Retinal pigment epithelial cell (primary cell): ENCODE measurements around the gene NIBAN1.
A peak's percentile ranks its signal among the peaks of the same experiment; 100 is the strongest.

Experiments
- DNase-seq: peaks from one replicate; pipeline ENCODE4 v3.0.0-alpha.2; 2010; ENCODE audit warnings: low read depth
- H3K4me3 ChIP-seq: 2 replicates; pipeline ENCODE4 v1.5.1; 2011; ENCODE audit warnings: mild to moderate bottlenecking, low read length, control low read depth, moderate library complexity
- CTCF ChIP-seq: conservative IDR thresholded peaks from 2 replicates; pipeline ENCODE4 v1.5.1; 2011; ENCODE audit warnings: low read depth, low read length, control low read depth, inconsistent platforms

Gene NIBAN1

GRCh38 chr1:184987696-184988095 lies 13.4 kb upstream of the NIBAN1 start:
- no peak for DNase-seq
- H3K4me3 ChIP-seq = no peak overlapping the region
- TF ChIP-seq CTCF = no peak

- peak; percentile 46 for TF ChIP-seq CTCF
- H3K4me3 ChIP-seq = no peak overlapping the region
- no peak for DNase-seq
Measured at GRCh38 chr1:184986250-184986649, 11.9 kb upstream of the NIBAN1 start.

- TF ChIP-seq CTCF = peak; percentile 96
- no peak for DNase-seq
- no peak overlapping the region for H3K4me3 ChIP-seq
Measured at GRCh38 chr1:184982002-184982954, 8.0 kb upstream of the NIBAN1 start.

DNA sequence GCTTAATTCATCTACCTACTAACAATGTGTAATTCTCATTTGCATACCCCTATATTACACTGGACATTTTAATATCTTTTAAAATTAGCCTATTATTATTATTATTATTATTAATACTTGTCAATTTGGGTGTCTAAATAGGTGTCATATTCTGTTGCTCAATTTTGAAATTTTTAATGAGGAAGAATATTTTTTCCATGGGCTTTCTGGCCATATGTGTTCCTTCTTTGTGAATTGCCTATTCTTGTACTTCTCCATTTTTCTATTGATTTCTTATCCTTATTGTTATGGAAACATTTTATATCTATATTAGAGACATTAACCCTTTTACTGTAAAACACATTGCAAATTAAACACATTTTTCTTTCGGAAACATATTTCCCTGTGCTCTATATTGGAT lies 6.4 kb upstream of the NIBAN1 start:
- TF ChIP-seq CTCF = no peak
- DNase-seq = no peak
- no peak overlapping the region for H3K4me3 ChIP-seq

GRCh38 chr1:184975208-184975870 lies 1.0 kb upstream of the NIBAN1 start:
- no peak for TF ChIP-seq CTCF
- no peak for DNase-seq
- H3K4me3 ChIP-seq = no peak overlapping the region

- TF ChIP-seq CTCF = no peak
- H3K4me3 ChIP-seq = peak overlapping the region; percentile 83
- DNase-seq = no peak
Measured at GRCh38 chr1:184974837-184975115, 468 bp upstream of the NIBAN1 start.
